GM21786 (cell line): ENCODE data around the gene POLR1C.
"Not testable (repeated sequence)": the region's sequence is repeated elsewhere in the genome, so short reads cannot be mapped to it uniquely, and the experiment has no call there.

Experiments used
- ATAC-seq: cut with Tn5 transposase; IDR thresholded peaks from one replicate; pipeline ENCODE4 v1.9.1; 2021; ENCODE audit not compliant: unreplicated experiment

POLR1C gene

DNA sequence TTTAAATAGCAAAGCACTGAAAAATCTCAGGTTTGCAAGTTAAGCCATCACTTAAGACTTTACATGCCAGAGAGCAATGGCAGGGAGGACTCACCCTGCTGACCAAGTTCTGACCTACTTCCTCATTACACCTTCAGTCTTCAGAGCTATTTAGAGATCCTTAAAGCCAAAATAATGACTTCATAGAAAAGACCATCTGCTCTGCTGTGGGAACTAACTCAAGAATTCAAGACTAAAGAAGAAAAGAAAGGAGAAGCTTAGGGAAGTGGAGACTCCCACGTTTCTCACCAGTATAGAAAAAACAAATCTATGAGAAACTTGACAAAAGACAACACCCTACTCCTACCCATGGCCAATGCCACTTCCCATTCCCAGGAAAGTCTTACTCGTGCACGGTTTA lies 30.3 kb downstream of the POLR1C start:
- ATAC-seq: no peak

GRCh38 chr6:43557620-43558019 lies 40.7 kb downstream of the POLR1C start:
- not testable (repeated sequence) for ATAC-seq

DNA sequence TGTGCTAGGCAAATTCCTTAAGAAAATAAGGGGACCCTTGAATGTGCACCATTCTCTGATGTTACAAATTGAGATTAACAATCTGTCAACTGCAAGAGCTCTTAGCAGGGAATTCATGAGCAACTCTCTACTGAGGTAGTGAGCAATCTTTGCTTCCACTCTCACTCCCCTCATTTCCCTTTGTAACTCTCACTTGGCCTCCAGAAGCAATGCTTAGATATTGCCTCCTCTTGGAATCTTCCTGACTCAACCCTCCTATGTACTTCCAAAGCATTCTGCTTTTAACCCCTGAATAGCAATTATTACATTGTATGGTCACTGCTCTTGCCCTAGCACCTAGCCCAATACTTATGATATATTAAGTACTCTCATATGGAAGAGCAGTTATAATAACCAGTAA lies 42.4 kb downstream of the POLR1C start:
- ATAC-seq: no peak

- ATAC-seq: no peak
Observed at GRCh38 chr6:43570876-43571441, 54.1 kb downstream of the POLR1C start.
